Peyer's patch (tissue), 4 donors: ENCODE measurements around the gene IBSP. TPM values are rescaled to one million over a fixed set of nuclear protein-coding genes. Genes with fewer than 3 reads are reported as not detected.

Source experiments
- DNase-seq, 3 donors: peaks; one replicate each; pipeline ENCODE4 v3.0.0-alpha.2; 2017 to 2019
- H3K27ac ChIP-seq, 4 donors: fragments of 200-600 bp; sonication (generic); one replicate each; pipeline ENCODE4 v1.5.1; 2016 to 2019
- H3K27me3 ChIP-seq, 2 donors: fragments of 200-600 bp; sonication (generic); one replicate each; pipeline ENCODE4 v1.5.1; 2019
- H3K36me3 ChIP-seq, 3 donors: fragments of 200-600 bp; sonication (generic); one replicate each; pipeline ENCODE4 v1.5.1; 2016 to 2019
- H3K4me1 ChIP-seq, 4 donors: fragments of 200-600 bp; sonication (generic); one replicate each; pipeline ENCODE4 v1.5.1; 2016 to 2019
- H3K4me3 ChIP-seq, 4 donors: fragments of 200-600 bp; sonication (generic); 1 replicate in 3 of 4; 2 replicates in 1 of 4; pipeline ENCODE4 v1.5.1; 2016 to 2019; ENCODE audit warnings: mild to moderate bottlenecking in 1 of 4
- H3K9me3 ChIP-seq, 4 donors: fragments of 200-600 bp; sonication (generic); one replicate each; pipeline ENCODE4 v1.5.1; 2016 to 2019; ENCODE audit warnings: mild to moderate bottlenecking in 1 of 4
- CTCF ChIP-seq, 6 experiments: fragments of 450-650 bp in 4 of 6; fragments of 200-600 bp in 2 of 6; sonication (generic) in 1 of 6; IDR thresholded peaks; one replicate each; pipeline ENCODE4 v1.5.1; 2017 to 2019; ENCODE audit warnings: antibody characterized with exemption in 6 of 6, mild to moderate bottlenecking in 3 of 6, moderate library complexity in 1 of 6
- POLR2A ChIP-seq, 2 donors: fragments of 450-650 bp; IDR thresholded peaks; one replicate each; pipeline ENCODE4 v1.5.1; 2017; ENCODE audit warnings: antibody characterized with exemption in 2 of 2, mild to moderate bottlenecking in 2 of 2, moderate library complexity in 2 of 2
- total RNA-seq, 4 donors: library from RNA; depleted of rRNA; stranded (reverse); fragments of >200 nt; gene quantifications; one replicate each; pipeline ENCODE4 v1.1.0, GENCODE V29; 2016

The IBSP gene
- total RNA-seq, 4 donors from 2014 or later: not detected

GRCh38 chr4:87805971-87806370 lies 6.6 kb downstream of the IBSP start:
- Histone ChIP-seq H3K4me3 (no peak overlapping the region), H3K9me3 (no peaks in the 10 kb centered on the region), H3K4me1 (no peaks in the 10 kb centered on the region), H3K36me3 (no peaks in the 10 kb centered on the region), H3K27me3 (no peaks in the 10 kb centered on the region), H3K27ac (no peak overlapping the region)
- TF ChIP-seq POLR2A (IDR thresholded peaks at IDR 0.05): no peak
- TF ChIP-seq CTCF (IDR thresholded peaks at IDR 0.05): no peak
- no peak for DNase-seq

GRCh38 chr4:87806520-87806919 lies 7.2 kb downstream of the IBSP start:
- Histone ChIP-seq H3K4me1 (no peaks in the 10 kb centered on the region), H3K36me3 (no peaks in the 10 kb centered on the region), H3K9me3 (no peaks in the 10 kb centered on the region), H3K27ac (no peak overlapping the region), H3K4me3 (no peak overlapping the region), H3K27me3 (no peaks in the 10 kb centered on the region)
- no peak for DNase-seq
- no peak for TF ChIP-seq POLR2A (IDR thresholded peaks at IDR 0.05)
- no peak for TF ChIP-seq CTCF (IDR thresholded peaks at IDR 0.05)

GRCh38 chr4:87807402-87807801 lies 8.0 kb downstream of the IBSP start:
- DNase-seq: no peak
- H3K9me3 ChIP-seq: no peaks in the 10 kb centered on the region
- H3K27ac ChIP-seq: no peak overlapping the region
- H3K27me3 ChIP-seq: no peaks in the 10 kb centered on the region
- no peak overlapping the region for H3K4me3 ChIP-seq
- no peak for TF ChIP-seq CTCF (IDR thresholded peaks at IDR 0.05)
- TF ChIP-seq POLR2A (IDR thresholded peaks at IDR 0.05): no peak
- H3K36me3 ChIP-seq: no peaks in the 10 kb centered on the region
- H3K4me1 ChIP-seq: no peaks in the 10 kb centered on the region

- Histone ChIP-seq H3K9me3 (no peaks in the 10 kb centered on the region), H3K27ac (no peak overlapping the region), H3K4me3 (no peak overlapping the region), H3K4me1 (no peaks in the 10 kb centered on the region), H3K27me3 (no peaks in the 10 kb centered on the region), H3K36me3 (no peaks in the 10 kb centered on the region)
- DNase-seq: no peak
- no peak for TF ChIP-seq CTCF (IDR thresholded peaks at IDR 0.05)
- TF ChIP-seq POLR2A (IDR thresholded peaks at IDR 0.05): no peak
Observed at GRCh38 chr4:87811977-87812376, 12.6 kb downstream of the IBSP start.

GRCh38 chr4:87819281-87819919 lies 20.0 kb downstream of the IBSP start:
- Histone ChIP-seq H3K4me1 (no peaks in the 10 kb centered on the region), H3K27ac (no peak overlapping the region), H3K9me3 (no peaks in the 10 kb centered on the region), H3K36me3 (no peaks in the 10 kb centered on the region), H3K27me3 (no peaks in the 10 kb centered on the region), H3K4me3 (no peak overlapping the region)
- TF ChIP-seq POLR2A (IDR thresholded peaks at IDR 0.05) (no peak), CTCF (IDR thresholded peaks at IDR 0.05) (no peak)
- DNase-seq: no peak

- H3K36me3 ChIP-seq: no peaks in the 10 kb centered on the region
- H3K4me3 ChIP-seq: no peak overlapping the region
- no peaks in the 10 kb centered on the region for H3K27me3 ChIP-seq
- DNase-seq: no peak
- no peaks in the 10 kb centered on the region for H3K4me1 ChIP-seq
- H3K27ac ChIP-seq: no peak overlapping the region
- no peaks in the 10 kb centered on the region for H3K9me3 ChIP-seq
- TF ChIP-seq POLR2A (IDR thresholded peaks at IDR 0.05) (no peak), CTCF (IDR thresholded peaks at IDR 0.05) (no peak)
Observed at GRCh38 chr4:87823200-87823599, 23.8 kb downstream of the IBSP start.
